Mammary epithelial cell (primary cell): ENCODE data around the gene PSMB9.

ENCODE experiments used
- CTCF ChIP-seq, 2 donors: IDR thresholded peaks in 1 of 2; conservative IDR thresholded peaks in 1 of 2; 2 replicates each; pipeline ENCODE4 v1.5.1; 2011 to 2012; ENCODE audit warnings: inconsistent platforms in 2 of 2, low read length in 2 of 2, mild to moderate bottlenecking in 2 of 2, control low read depth in 1 of 2, low read depth in 1 of 2; ENCODE audit not compliant: insufficient read depth in 1 of 2; ENCODE audit errors: extremely low read depth in 1 of 2
- EZH2 ChIP-seq: IDR thresholded peaks from 2 replicates; pipeline ENCODE4 v1.6.1; 2012; ENCODE audit warnings: low read length, inconsistent platforms, borderline replicate concordance

GRCh38 chr6:32854376-32855178 lies 585 bp downstream of the PSMB9 start:
- TF ChIP-seq CTCF (conservative IDR thresholded peaks at IDR 0.05 in 1 of 2, IDR thresholded peaks at IDR 0.05 in 1 of 2; ENCODE audit: extremely low read depth in 1 of 2, insufficient read depth in 1 of 2, low read depth in 1 of 2, low read length in 2 of 2) (no peak), EZH2 (no peak)
